GM19438 (cell line): Measurements from ENCODE around the gene TMEM54.

ENCODE experiments used
- ATAC-seq: cut with Tn5 transposase; IDR thresholded peaks from one replicate; pipeline ENCODE4 v1.9.1; 2021; ENCODE audit warnings: low read depth; ENCODE audit not compliant: unreplicated experiment

TMEM54 gene, protein sequence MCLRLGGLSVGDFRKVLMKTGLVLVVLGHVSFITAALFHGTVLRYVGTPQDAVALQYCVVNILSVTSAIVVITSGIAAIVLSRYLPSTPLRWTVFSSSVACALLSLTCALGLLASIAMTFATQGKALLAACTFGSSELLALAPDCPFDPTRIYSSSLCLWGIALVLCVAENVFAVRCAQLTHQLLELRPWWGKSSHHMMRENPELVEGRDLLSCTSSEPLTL

DNA sequence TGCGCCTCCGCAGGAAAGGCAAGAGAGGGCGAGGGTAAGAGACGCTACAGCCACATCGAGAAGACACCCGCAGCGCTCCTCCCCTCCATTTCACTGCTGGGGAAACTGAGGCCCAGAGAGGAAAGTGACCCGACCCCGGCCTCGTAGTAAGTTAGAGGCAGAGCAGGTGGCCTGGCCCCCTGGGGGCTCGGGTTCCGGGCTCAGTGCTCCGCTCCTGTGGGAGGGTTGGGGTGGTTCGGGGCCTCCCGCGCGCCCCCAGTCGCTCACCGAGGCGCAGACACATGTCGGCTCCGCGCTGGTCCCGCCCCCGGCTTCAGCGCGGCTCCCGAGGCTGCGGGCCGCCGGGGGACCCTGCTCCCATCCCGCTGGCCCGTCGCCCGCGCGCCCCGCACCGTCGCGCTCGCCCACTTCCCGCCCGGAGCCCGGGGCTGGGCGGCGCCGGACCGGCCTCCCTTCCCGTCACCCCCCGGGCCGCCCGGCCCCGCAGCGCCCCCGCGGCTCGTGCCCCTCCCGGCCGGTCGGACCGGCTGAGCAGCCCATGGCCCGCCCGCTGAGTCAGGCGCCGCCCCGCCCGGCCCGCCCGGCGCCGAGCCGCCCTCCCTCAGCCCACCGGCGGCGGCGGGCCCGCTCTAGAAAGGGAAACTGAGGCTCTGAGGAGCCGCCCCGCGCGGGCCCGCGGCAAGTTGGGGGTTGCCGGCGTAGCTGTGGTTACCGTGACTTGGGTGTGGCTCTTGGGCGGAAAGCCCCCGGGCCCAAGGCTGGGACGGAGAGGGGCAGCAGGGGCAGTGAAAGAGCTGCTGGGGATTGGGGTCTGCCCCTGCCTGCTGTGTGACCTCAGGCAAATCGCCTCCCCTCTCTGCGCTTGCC, at the start of gene TMEM54:
TSS of gene TMEM54 (minus strand) at position 434 of the 867 bp plus-strand sequence. CDS start at position 283, 151 bp downstream.
- no peak for ATAC-seq

DNA sequence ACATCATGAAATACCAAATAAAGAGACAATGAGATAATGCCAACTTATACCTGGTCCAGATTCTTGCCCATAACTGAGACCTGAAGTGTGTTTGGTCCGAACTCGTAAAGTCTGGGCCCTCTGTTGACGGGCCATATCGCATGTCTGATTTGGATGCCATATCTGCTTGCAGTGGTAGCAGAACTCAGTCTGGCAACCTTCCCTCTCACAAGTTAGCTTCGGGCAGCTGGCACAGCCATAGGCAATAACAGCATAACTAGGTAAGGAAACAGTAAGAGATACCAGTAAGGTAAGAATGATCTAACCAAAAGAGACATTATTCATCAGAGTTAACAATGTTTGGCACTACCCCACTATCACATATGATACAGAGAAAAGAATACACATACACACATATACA, 48.3 kb upstream of the TMEM54 start:
- no peak for ATAC-seq

GRCh38 chr1:32948905-32949304, 47.7 kb upstream of the TMEM54 start:
- no peak for ATAC-seq

DNA sequence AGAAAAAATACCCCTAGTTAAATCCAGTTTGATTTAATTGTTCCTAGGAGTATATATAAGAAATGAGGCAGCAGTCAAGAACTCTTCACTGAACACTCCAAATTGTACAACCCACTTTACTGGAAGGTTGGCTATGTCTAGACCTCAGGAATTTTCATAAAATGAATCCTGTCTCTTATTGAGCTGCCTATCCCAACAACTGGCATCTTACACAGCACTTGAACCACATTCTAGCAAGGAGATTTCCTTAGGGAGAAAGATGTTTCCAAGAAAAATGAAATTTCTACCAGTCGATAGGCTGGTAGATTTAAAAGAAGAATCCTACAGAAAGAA, 47.2 kb upstream of the TMEM54 start:
- ATAC-seq: no peak

GRCh38 chr1:32947669-32948389, 46.6 kb upstream of the TMEM54 start:
- no peak for ATAC-seq

DNA sequence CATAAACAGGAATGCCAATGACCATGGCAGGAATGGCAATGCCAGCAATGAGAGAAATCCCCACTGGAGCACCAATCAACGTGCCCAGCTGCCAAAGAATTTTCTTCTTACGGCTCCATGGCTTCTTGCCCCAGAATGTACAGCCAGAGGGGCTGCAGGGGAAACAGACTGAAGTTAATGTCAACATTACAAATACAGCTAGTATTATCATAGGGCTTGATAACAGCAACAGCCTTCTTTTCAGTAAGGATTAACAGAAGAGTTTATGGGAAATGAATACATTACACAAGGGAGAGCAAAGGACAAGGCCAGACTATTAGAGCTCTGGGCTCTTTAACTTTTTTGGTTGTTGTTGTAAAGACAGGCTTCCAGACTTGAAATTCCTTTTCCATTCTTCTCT, 45.2 kb upstream of the TMEM54 start:
- ATAC-seq: no peak

DNA sequence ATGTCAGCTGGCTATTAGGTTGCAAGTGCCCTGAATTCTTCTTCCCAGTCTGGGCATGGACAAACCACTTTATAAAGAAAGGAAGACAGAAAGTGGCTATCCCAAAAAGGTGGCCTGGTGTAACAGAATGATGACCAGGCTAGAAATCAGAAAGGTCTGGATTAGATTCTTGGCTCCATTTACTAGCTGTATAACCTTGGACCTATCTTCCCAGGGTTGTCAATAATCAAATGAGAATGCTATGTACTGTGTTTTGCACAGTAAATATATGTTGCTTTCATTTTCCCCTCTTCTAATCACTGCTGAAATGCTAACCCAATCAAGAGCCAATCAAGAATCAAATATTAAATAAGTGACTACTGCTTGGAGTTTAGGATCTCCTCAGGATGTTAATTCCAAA, 43.0 kb upstream of the TMEM54 start:
- no peak for ATAC-seq

- no peak for ATAC-seq
Observed at GRCh38 chr1:32939655-32940371, 38.6 kb upstream of the TMEM54 start.

DNA sequence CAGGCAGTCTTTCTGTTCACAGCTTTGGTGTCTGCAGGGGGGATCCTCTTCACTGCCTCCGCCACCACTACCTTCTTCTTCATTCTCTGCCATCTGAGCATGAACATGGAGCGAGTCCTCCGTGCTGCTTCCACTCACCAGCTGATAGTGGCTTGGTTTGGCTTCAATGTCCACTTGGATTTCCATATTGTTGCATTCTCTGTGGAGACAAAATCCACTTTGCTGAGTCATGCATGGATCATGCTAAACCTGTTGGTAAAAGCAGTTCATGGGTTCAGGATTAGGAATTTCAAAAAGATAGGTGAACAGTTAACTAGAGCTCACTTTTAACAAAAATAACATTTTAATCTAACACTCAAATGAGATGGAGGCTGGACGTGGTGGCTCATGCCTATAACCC, 35.9 kb upstream of the TMEM54 start:
- no peak for ATAC-seq

GRCh38 chr1:32934535-32934934, 33.3 kb upstream of the TMEM54 start:
- ATAC-seq: no peak

DNA sequence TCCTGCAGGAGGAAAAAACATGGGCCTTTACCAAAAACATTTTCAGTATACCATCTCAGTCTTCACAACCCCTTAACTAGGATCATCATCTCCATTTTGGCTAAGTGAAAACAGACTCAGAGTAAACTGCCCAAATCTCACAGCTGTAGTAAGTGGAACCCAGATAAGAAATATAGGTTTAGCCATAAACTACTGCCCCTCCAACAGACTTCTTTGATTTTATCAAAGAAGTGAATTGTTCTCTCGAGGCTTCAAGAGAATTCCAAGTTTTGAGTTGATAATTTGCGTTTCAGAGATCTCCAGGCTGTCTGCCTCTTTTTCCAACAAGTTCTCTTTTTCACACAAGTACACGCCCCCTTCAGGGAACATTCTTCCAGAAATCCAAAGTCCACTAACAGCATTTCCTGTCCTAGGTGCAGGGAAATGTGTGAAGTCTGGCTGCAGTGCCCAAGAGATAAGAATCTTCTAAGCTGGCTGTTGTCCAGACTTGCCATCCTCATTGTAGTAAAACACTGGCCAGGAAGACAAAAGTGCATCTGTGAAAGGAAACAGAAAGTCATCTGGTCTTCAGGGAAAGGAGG, 32.6 kb upstream of the TMEM54 start:
- ATAC-seq: no peak

GRCh38 chr1:32931760-32932159, 30.6 kb upstream of the TMEM54 start:
- no peak for ATAC-seq

DNA sequence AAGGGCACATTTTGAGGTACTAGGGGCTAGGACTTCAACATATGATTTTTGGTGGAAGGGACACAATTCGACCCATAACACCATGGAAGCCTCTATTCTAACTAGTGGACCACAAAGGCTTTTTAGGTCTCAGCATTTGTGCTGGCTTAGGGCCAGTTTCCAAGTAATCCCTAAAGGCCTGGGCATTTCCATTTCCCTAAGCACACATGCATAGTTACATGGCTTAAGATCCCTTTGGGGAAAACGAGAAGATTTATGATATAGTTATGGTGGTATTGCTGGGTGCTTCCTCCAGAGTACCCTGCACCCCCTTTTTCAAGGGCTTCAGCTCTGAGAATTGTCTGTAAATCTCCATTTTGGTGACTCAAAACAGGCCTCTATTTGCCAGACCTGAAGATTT, 28.2 kb upstream of the TMEM54 start:
- ATAC-seq: no peak

DNA sequence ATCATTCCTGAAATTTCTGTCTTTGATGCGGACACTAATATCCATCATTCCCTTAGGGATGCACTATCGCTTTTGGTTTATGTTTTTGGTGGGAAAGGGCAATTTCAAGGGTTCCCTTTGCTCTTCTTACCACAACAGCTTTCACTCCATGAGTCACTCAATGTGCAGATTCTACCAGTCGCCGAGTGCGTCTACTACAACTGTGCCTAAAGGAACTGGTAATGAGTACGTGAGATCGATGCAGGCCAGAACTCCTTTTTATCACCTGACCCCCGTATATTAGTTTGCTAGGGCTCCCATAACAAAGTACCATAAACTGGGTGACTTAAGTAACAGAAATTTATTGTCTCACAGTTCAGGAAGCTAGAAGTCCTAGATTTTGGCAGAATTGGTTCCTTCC, 27.5 kb upstream of the TMEM54 start:
- ATAC-seq: no peak

DNA sequence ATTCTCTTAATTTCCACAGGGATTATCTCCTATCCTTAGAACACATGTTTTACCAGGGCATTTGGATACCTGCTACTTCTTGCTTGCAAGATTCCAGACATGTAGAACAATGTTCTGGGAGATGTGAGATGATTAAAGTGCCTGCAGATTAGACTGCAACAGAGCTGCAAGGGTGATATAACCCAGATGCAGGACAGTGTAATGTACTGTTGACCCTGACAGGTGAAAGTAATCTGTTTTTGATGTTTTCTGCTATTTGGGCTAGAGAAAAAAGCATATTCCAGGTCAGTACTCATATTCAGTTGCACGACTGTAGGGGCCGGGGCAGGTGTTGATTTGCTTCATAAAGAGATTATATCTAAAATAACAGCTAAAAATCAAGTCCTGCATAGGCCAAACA, 27.1 kb upstream of the TMEM54 start:
- ATAC-seq: no peak

DNA sequence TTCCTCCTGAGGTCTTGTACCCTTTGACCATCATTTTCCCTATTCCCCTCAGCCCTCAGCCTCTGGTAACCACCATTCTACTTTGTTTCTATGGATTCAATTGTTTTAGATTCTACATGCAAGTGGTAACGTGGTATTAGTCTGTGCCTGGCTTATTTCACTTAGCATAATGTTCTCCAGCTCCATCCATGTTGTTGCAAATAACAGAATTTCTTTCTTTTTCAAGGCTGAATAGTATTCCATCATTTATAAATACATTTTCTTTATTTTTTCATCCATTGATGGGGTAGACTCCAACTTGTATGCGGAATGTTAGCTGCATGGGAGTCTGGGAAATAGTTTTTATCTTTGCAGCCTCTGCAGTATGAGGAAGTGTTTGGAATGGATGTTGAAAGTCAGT, 26.3 kb upstream of the TMEM54 start:
- no peak for ATAC-seq

DNA sequence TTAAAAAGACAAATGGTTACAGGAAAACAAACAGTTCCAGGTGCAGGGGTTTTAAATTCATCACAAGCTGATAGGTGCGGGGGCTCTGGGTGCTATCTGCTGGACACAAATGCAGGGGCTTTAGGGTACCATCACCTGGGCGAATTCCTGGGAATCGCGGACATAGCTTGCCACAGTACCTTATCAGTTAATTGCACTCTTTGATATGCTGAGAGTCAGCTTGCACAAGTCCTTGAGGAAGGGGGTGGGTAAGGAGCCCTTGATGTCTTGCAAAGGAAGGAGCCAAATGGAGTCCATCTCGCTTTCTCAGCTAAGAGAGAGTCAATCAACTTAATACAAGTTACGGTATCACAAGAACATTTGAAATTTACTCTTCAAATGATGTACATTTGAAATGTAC, 25.4 kb upstream of the TMEM54 start:
- no peak for ATAC-seq

DNA sequence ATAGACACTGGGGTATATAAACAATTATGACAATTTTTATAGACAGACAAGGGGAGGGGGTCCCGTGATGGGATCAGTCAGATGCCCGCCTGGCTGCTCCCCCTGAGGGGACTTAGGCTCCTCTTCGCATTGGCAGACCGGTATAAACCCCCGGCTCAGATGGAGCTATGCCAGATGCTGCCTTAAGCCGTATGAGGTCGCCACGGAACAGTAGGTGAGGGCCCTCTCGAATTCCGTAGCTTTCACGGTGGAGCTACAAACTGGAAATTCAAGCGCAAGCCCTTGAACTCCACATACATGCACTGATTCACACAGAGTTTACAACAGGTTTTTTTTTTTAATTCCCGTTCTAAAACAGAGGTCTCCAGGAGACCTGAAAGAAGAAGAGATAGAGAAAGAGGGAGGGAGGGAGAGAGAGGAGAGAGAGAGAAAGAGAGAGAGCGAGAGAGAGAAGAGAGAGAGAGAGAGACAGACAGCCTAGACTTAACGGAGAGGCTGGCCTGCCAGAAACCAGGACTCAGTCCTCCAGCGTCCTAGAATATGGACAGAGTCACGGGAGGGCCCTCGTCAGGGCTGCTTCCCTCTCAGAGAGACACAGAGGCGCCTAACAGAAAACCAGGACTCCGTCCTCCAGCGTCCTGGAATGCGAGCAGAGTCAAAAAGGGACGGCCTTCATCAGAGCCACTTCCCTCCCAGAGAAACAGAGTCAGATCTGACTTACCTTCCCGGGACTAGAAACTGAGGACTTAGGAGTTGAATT, 24.4 kb upstream of the TMEM54 start:
- ATAC-seq: no peak

- no peak for ATAC-seq
Observed at GRCh38 chr1:32924881-32925344, 23.7 kb upstream of the TMEM54 start.

GRCh38 chr1:32920833-32921232, 19.6 kb upstream of the TMEM54 start:
- ATAC-seq: no peak
